WI38 (cell line): ENCODE data around the gene SFPQ.
A peak's percentile ranks its signal among the peaks of the same experiment; 100 is the strongest.

ENCODE experiments used
- H3K4me3 ChIP-seq: 2 replicates; pipeline ENCODE4 v1.5.1; 2011; ENCODE audit warnings: low read depth, mild to moderate bottlenecking, control low read depth, low read length
- CTCF ChIP-seq: IDR thresholded peaks from 2 replicates; pipeline ENCODE4 v1.5.1; 2012; ENCODE audit warnings: low read depth, mild to moderate bottlenecking, control low read depth, low read length

SFPQ gene

GRCh38 chr1:35220976-35221375, 28.0 kb upstream of the SFPQ start:
- no peak overlapping the region for H3K4me3 ChIP-seq
- TF ChIP-seq CTCF, result peak; percentile 49

- TF ChIP-seq CTCF, result no peak
- no peak overlapping the region for H3K4me3 ChIP-seq
Measured at GRCh38 chr1:35215346-35215745, 22.4 kb upstream of the SFPQ start.

GRCh38 chr1:35211120-35211414, 18.1 kb upstream of the SFPQ start:
- no peak for TF ChIP-seq CTCF
- no peak overlapping the region for H3K4me3 ChIP-seq

- no peak overlapping the region for H3K4me3 ChIP-seq
- TF ChIP-seq CTCF, result no peak
Measured at GRCh38 chr1:35210321-35211119, 17.6 kb upstream of the SFPQ start.

- no peak overlapping the region for H3K4me3 ChIP-seq
- TF ChIP-seq CTCF, result no peak
Measured at GRCh38 chr1:35203295-35203694, 10.3 kb upstream of the SFPQ start.

GRCh38 chr1:35202048-35202719, 9.2 kb upstream of the SFPQ start:
- peak; percentile 78 for TF ChIP-seq CTCF
- no peak overlapping the region for H3K4me3 ChIP-seq

GRCh38 chr1:35201631-35202030, 8.7 kb upstream of the SFPQ start:
- H3K4me3 ChIP-seq, result no peak overlapping the region
- TF ChIP-seq CTCF, result no peak
